Measurements from ENCODE around the gene RBP4.

RBP4 gene

GRCh38 chr10:93601146-93601773, at the start of gene RBP4:
Gene RBP4, minus strand, starts transcription at chr10:93601235. Its CDS starts 207 bp downstream, at chr10:93601028.
- DNase-seq, result no peak

DNA sequence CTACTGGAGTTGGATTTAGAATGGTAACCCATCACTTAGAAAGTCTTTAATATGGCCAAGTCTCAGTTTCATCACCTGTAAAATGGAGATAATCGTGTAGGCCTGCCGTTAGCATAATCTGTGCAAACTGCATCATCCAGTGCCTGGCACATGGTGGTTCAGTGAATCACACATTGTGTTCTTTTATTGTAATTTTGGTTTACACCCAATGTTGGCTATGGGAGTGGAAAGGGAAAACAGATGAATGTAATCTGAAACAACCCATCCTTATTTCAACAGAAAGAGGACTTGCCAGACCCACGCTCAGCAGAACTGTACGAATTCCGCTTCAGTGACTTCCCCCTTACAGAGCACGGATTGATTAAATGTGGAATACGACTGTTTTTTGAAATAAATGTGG, 38.8 kb upstream of the RBP4 start:
- DNase-seq, result no peak

DNA sequence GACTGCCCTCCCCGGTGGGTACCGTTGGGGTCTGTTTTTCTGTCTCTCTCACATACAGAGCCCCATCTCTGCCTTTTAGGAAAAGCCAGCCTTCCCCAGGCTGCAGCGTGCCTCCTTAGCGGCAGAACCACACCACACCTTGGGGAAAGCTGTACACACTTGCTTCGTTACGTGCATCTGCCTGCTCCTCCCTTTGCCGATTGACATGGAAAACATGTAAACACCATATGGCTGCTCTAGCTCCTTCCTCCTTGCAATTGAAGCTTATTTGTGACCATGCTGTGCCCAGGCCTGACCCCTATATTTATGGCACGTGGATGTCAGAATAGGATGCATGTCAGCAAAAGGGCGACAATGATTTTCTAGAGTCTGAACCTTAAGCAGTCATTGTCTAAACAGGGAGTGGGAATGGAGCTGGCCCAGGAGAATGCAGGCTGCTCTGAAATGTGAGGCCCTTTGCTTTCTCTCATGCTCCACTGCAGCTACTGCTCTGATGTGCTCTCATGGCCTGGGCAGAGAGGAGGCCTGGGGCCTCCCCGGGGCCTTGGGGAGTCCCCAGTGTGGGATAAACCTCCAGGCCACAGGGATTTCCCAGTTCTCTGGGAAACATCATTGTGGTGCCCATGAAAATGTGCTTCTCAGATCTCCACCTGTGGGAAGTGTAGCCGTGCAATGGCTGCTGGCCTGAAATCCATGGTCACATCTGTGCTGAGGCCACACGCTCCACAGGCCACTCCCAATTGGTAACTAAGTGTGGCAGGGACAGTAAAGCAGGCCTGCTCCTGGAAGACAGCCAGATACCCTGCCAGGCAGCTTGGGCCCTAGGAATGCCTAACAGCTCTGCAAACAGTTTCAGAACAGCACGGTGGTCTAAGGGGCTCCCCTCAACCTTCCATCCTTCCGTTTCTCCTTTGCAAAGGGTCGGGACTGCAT, 29.9 kb upstream of the RBP4 start:
- DNase-seq, result no peak

DNA sequence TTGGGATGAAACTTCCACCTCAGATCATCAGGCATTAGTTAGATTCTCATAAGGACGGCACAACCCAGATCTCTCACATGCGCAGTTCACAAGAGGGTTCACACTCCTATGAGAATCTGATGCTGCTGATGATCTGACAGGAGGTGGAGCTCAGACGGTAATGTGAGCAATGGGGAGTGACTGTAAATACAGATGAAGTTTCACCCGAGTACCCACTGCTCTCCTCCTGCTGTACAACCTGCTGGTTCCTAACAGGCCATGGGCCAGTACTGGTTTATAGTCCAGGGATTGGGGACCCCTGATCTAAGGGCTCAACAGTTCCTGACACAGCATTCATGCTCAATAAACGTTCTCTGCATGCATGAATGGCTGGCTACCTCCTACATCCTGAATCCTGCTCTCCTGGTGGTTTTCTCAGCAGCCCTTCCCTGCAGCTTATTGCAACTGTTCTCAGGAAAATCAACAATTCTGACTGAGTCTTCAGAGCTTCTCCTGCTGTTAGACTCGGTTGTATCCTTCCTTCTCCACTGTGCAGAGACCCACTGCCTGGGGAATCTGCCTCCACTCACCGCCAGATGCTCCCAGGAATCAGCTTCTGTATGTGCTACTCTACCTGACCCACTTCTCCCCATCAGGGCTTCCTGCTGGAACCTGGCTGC, 28.7 kb upstream of the RBP4 start:
- DNase-seq, result no peak

GRCh38 chr10:93628858-93629257, 27.8 kb upstream of the RBP4 start:
- DNase-seq, result no peak

GRCh38 chr10:93622942-93623341, 21.9 kb upstream of the RBP4 start:
- DNase-seq, result no peak

GRCh38 chr10:93620925-93621324, 19.9 kb upstream of the RBP4 start:
- no peak for DNase-seq

GRCh38 chr10:93615576-93616235, 14.7 kb upstream of the RBP4 start:
- no peak for DNase-seq

GRCh38 chr10:93614101-93614825, 13.2 kb upstream of the RBP4 start:
- DNase-seq, result no peak

GRCh38 chr10:93613126-93613525, 12.1 kb upstream of the RBP4 start:
- no peak for DNase-seq

GRCh38 chr10:93612311-93612710, 11.3 kb upstream of the RBP4 start, which contains the start of gene PDE6C:
Gene PDE6C, plus strand, starts transcription at chr10:93612537. Its CDS starts 189 bp downstream, at chr10:93612726.
- no peak for DNase-seq

- no peak for DNase-seq
These were observed 7.4 kb upstream of the RBP4 start for GRCh38 chr10:93608421-93608820.

DNA sequence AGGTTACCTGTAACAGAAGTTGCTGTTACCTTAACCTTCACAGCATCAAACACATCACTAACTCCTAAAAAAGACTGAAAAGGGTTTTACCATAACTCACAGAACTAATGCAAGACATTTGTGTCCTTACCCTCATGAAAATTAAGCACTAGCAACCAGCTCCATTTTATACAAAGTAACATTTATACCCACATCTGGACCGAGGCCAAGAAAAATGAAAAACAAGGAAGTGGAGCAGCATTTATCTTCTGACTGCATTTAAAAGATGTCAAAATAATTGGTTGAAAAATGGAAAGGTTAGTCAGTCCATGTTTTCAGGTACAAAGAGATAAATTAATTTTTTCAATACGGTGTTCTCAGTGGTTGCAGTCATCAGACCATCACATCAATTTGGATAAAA, 3.1 kb upstream of the RBP4 start:
- DNase-seq, result no peak

- DNase-seq, result no peak
These were observed 2.0 kb upstream of the RBP4 start for GRCh38 chr10:93603023-93603422.

DNA sequence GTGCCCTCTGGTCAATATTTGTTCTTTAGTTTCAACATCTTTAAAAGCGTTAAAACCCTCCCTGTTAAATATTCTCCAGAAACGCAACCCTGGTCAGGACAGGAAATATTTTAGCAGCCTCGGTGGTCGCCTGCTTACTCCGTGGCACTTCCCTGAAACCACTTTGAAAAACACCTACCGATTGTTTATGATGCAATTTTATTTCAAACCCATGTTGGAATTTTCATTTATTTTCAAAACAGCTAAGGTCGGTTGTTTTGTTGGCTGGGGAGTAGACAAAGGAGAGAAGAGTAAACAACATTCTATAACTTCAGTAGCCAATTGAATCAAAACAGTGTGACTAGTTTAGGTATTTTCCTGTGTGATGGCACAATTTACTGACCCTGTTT, 733 bp upstream of the RBP4 start:
- DNase-seq, result no peak

DNA sequence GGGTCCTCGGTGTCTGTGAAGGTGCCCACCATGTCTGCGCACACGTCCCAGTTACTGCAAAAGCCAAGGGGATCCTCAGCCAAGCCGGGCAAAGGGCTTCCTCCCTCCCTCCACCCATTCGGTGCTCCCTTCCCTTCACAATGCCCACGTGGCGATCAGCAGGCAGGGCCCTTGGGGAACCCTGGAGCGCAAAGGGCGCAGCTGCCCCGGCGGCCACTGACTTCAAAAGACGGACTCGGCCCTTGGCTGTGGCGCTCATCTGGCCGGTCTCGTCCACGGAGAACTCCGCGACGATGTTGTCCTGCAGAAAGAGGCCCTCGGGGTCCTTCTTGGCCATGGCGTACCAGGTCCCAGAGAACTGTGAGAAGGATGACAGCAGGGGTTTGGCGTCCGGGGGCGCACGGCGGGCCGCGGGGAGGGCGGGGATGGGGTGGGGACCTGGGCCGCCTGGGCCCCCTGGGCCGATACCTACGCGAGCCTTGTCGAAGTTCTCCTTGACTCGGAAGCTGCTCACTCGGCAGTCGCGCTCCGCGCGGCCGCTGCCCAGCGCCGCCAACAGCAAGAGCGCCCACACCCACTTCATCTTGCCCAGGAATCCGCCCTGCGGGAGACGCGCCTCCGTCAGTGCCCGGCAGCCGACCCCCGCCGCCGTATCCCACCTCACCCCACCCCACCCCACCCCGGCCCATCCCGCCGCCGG, 439 bp downstream of the RBP4 start:
- no peak for DNase-seq

GRCh38 chr10:93599778-93600177, 1.3 kb downstream of the RBP4 start:
- no peak for DNase-seq

DNA sequence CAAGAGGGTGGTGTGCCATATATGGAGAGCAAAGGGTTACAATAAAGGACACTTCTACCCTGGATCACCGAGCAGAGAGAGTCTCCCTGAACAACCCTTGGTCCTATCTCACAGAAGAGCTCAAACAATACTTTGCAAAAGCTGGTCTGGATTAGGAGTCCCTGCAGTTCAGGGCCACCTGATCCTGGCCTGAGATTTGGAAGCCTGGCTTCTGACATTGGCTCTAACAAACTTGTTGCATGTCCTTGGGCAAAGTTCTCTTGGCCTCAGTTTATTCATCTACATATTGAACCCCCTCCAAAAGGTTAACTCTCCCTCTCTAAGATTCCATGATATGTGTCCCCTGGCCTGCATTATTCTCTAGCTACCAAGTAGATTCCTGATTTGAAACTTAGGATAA, 1.7 kb downstream of the RBP4 start:
- no peak for DNase-seq

DNA sequence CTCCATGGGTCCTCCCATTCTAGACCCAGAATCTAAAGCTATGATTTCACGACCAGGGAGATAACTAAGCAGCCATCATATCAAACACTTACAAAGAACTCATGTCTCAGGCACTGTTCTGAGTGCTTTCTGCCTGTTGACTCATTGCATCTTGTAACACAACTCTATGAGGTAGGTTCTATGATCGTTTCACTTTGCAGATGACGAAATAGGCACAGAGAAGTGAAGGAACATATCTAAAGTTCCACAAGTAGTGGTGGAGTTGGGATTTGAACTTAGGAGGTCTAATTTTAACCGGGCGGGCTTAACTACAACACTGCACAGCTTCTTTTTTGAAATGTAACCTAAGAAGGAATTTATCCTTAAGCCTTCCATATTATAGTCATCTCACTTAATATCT, 2.9 kb downstream of the RBP4 start:
- no peak for DNase-seq

DNA sequence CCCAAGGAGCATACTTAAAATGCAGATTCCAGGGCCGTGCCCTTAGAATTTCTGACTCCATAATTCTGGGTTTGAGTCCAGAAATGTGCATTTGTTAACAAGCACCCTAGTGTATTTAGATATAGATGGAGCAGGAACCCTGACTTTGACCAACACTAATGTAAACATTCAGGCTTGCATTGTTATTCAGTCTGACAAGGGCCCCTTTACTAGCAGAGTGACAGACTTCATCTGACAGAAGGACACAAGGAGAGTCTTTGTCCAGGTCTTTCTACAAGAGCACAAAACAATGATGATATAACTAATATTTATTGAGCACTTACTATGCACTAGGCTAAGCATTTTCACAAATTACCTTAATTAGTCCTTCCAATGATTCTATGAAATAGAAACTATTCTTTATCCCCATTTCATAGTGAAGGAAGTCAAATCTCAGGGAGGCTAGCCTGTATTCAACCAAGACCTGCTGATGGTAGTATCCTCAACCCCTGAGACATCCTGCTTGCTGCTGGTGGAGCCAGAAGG, 3.9 kb downstream of the RBP4 start:
- no peak for DNase-seq

DNA sequence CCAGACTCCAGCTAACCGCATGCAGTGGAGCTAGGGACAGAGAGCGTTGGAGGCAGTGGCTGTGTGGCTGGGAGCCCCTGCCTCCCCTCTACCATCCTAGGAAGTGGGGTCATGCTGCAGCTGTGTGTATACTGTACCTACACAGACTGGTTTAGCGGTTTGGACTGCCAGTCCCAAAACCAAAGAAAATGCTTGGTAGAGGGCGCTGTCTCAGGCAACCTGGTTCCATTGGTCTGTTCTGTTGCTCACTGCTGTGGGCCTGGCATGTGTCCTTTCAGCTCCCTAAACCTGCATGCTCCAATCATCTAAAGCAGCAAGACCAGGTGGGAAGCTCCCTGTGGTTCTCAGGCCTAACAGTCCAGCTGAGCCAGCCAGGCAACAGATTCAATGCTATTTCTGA, 4.5 kb downstream of the RBP4 start:
- no peak for DNase-seq
